Naive thymus-derived CD8-positive, alpha-beta T cell (primary cell): ENCODE measurements around the gene HLA-A. TPM values are rescaled to one million over a fixed set of nuclear protein-coding genes. Genes with fewer than 3 reads are reported as not detected.
"Not testable (repeated sequence)": the region's sequence is repeated elsewhere in the genome, so short reads cannot be mapped to it uniquely, and the experiment has no call there.

Source experiments
- ATAC-seq, 2 donors: fragments of 150-1000 bp; cut with Tn5 transposase in 1 of 2; sonication (Bioruptor Pico), chemical (Tn5 transposase) in 1 of 2; 1 replicate in 1 of 2; 2 replicates in 1 of 2; pipeline ENCODE4 v1.10.0; 2021; ENCODE audit warnings: mild to moderate bottlenecking in 2 of 2, moderate library complexity in 2 of 2
- POLR2A ChIA-PET: fragments of 350-600 bp; sonication (Branson Sonifier 250); formaldehyde crosslinking; loops from one replicate; lab custom pipeline; 2021; ENCODE audit warnings: antibody characterized with exemption; lab: Charles Lee
- DNase-seq, 10 donors: peaks; one replicate each; pipeline versions ENCODE4 v3.0.0 to v3.0.0-alpha.2; 2020 to 2022
- H3K27ac Mint-ChIP-seq, 10 donors: one replicate each; pipeline ENCODE4 v1.8.0; 2020 to 2022; ENCODE audit warnings: mild to moderate bottlenecking in 10 of 10, mixed read lengths in 10 of 10, moderate library complexity in 4 of 10, inconsistent platforms in 1 of 10
- H3K27me3 Mint-ChIP-seq, 5 donors: one replicate each; pipeline ENCODE4 v1.8.0; 2021 to 2022; ENCODE audit warnings: mixed read lengths in 5 of 5
- H3K36me3 Mint-ChIP-seq, 3 donors: one replicate each; pipeline ENCODE4 v1.8.0; 2020 to 2022; ENCODE audit warnings: mixed read lengths in 3 of 3, mild to moderate bottlenecking in 2 of 3, inconsistent platforms in 1 of 3
- H3K4me1 Mint-ChIP-seq, 4 donors: one replicate each; pipeline ENCODE4 v1.8.0; 2021 to 2022; ENCODE audit warnings: mixed read lengths in 4 of 4
- H3K4me3 Mint-ChIP-seq, 10 donors: one replicate each; pipeline ENCODE4 v1.8.0; 2020 to 2022; ENCODE audit warnings: mild to moderate bottlenecking in 10 of 10, mixed read lengths in 10 of 10, moderate library complexity in 6 of 10, inconsistent platforms in 1 of 10
- H3K9me3 Mint-ChIP-seq, 9 donors: one replicate each; pipeline ENCODE4 v1.8.0; 2020 to 2022; ENCODE audit warnings: mixed read lengths in 9 of 9, mild to moderate bottlenecking in 3 of 9, inconsistent platforms in 1 of 9, moderate library complexity in 1 of 9
- polyA plus RNA-seq, 3 donors: library from polyadenylated mRNA; unstranded; fragments of 300-500 nt; fragmentation: Illumina TruSeq; gene quantifications; one replicate each; pipeline ENCODE4 v1.2.3, GENCODE V29; 2021
- total RNA-seq, 8 experiments: library from RNA in 2 of 8; stranded (reverse) in 2 of 8; gene quantifications; one replicate each; pipeline ENCODE4 v1.2.3 and lab custom pipeline; 2021 to 2026

HLA-A gene
- total and polyA plus RNA-seq, 5 experiments from 2014 or later: 2,084 to 4,021 (median 2,115) TPM

- POLR2A ChIA-PET, H3K9me3 Mint-ChIP-seq, ATAC-seq, DNase-seq, H3K36me3 Mint-ChIP-seq, H3K27ac Mint-ChIP-seq, H3K4me3 Mint-ChIP-seq: not testable (repeated sequence)
- Mint-ChIP-seq H3K4me1 (peaks cover 18 to 23% (median 21%) of the 10 kb centered on the region in 4 donors), H3K27me3 (peaks cover 19 to 38% (median 23%) of the 10 kb centered on the region in 5 donors)
These were observed 37.7 kb downstream of the HLA-A start for GRCh38 chr6:29980013-29980412.

GRCh38 chr6:29980511-29980910 lies 38.2 kb downstream of the HLA-A start:
- H3K4me3 Mint-ChIP-seq: no peak overlapping the region
- DNase-seq: no peak
- POLR2A ChIA-PET: no interaction called here
- H3K27ac Mint-ChIP-seq: no peak overlapping the region
- no peaks in the 10 kb centered on the region for H3K36me3 Mint-ChIP-seq
- peaks cover 0 to 2% (median 0%) of the 10 kb centered on the region in 9 donors for H3K9me3 Mint-ChIP-seq
- no peak for ATAC-seq
- peaks cover 13 to 18% (median 16%) of the 10 kb centered on the region in 4 donors for H3K4me1 Mint-ChIP-seq
- H3K27me3 Mint-ChIP-seq: peaks cover 17 to 34% (median 18%) of the 10 kb centered on the region in 5 donors

DNA sequence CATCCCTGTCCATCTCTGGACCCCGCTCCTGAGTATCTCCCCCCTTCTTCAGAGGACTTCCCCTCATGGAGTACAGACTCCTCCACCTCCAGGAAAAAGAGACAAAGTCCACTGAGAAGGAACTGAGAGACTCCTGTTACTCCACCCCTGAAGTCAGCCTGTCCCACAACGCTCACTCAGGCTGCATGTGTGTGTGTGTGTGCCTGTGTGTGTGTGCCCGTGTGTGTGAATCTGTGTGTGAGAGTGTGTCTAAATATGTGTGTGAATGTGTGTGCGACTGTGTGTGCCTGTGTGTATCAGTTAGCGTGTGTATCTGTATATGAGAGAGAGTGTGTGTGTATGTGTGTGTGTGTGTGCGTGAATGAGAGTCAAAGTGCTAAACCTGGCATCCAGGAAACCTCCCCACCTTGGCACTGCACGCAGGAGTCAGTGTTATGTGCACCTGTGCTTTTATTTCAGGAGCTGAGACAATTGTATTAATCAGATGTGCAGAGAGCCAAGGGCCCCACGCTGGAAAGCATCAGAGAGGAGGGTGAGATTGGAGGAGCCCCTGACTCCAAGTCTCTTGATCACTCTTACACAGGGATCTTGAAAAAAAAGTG lies 39.0 kb downstream of the HLA-A start:
- Mint-ChIP-seq H3K9me3 (peaks cover 0 to 1% (median 0%) of the 10 kb centered on the region in 9 donors), H3K27me3 (peaks cover 10 to 26% (median 11%) of the 10 kb centered on the region in 5 donors), H3K4me1 (peaks cover 6 to 10% (median 8%) of the 10 kb centered on the region in 4 donors), H3K27ac (no peak overlapping the region), H3K4me3 (no peak overlapping the region), H3K36me3 (no peaks in the 10 kb centered on the region)
- DNase-seq (no peak), ATAC-seq (no peak)
- POLR2A ChIA-PET: interaction anchor here (0.6 kb wide), 1 partner anchor 50 kb away, joined by 4 read pairs; no protein-coding TSS in a partner anchor

DNA sequence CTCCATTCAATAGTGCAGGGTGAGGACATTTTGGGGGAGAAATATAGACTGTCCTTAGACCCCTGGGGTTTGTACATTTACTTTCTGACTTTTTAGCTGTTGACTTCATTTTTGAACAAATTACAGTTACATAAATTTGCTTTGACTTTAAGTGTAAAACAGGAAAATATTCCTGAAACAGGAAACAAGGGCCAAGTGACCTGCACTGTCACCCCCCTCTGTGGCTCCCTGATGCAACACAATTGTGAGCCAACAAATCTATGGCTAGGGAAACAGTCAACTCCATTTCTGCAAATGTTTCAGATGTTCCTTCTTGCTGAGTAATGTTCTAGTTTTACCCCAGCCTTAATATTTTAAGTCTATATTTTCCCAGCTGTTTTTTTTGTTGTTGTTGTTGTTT lies 39.8 kb downstream of the HLA-A start:
- Mint-ChIP-seq H3K4me3 (no peak overlapping the region), H3K4me1 (peaks cover 2 to 4% (median 3%) of the 10 kb centered on the region in 4 donors), H3K9me3 (no peaks in the 10 kb centered on the region), H3K36me3 (no peaks in the 10 kb centered on the region), H3K27me3 (peaks cover 5 to 21% (median 7%) of the 10 kb centered on the region in 5 donors), H3K27ac (no peak overlapping the region)
- POLR2A ChIA-PET: interaction anchor here (0.6 kb wide), 1 partner anchor 51 kb away, joined by 4 read pairs; no protein-coding TSS in a partner anchor
- DNase-seq (no peak), ATAC-seq (no peak)

- H3K27ac Mint-ChIP-seq: no peak overlapping the region
- POLR2A ChIA-PET: interaction anchor here (0.6 kb wide), 1 partner anchor 1933 kb away, joined by 4 read pairs; no protein-coding TSS in a partner anchor
These were observed 41.9 kb downstream of the HLA-A start for GRCh38 chr6:29984232-29984631.

DNA sequence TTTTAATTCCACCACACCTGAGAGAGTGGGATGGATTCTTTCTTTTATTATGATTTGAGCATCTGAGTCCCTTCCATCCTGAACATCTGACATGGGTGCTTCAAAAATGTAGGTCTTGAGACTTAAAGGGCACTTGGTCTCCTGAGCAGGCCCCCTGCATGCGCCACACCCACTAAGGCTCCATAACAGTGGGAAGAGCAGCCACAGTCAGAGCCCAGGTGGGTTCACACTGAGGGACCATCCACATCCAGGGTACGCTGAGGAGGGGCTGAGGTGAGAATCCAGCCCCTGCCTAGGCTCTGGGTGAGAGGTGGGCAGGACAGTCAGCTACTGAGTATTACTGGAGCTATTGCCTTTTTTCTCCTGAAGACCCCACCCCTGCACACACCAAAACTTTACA lies 42.7 kb downstream of the HLA-A start:
- POLR2A ChIA-PET: no interaction called here

More at GRCh38 chr6:29984232-29984631, 41.9 kb downstream of the HLA-A start:
- Mint-ChIP-seq H3K4me3 (no peak overlapping the region), H3K36me3 (peaks cover 0 to 3% (median 0%) of the 10 kb centered on the region in 3 donors), H3K27me3 (peaks cover 0 to 8% (median 2%) of the 10 kb centered on the region in 5 donors), H3K9me3 (no peaks in the 10 kb centered on the region), H3K4me1 (no peaks in the 10 kb centered on the region)
- no peak for ATAC-seq
- DNase-seq: no peak

DNA sequence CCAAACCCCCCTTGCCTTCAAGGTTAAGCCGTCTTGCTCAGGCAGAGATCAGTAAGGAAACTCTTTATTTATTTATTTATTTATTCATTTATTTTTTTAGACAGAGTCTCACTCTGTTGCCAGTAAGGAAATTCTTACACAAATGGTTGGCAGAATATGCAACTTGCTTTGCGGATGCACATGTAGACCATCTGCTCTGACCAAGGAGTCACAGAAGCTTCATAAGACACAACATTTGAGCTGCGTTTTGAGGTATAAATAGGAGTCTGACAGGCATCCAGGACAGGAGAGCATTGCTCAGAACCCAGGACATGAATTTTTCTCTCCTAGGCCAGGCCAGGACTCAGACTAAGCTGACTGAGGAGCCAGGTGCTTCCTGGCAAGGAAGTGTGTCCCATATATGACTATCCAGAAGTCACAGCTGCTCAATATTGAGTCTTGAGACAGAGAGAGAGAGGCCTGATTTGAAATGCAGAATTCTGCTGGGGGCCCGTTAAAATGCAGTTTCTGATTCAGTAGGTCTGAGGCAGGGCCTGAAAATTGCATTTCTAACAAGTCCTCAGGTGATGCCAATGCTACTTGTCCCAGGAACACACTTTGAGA lies 43.9 kb downstream of the HLA-A start:
- POLR2A ChIA-PET: no interaction called here
- Mint-ChIP-seq H3K27ac (no peak overlapping the region), H3K9me3 (no peaks in the 10 kb centered on the region), H3K4me1 (no peaks in the 10 kb centered on the region), H3K36me3 (peaks cover 0 to 3% (median 0%) of the 10 kb centered on the region in 3 donors), H3K4me3 (no peak overlapping the region), H3K27me3 (peaks cover 0 to 8% (median 5%) of the 10 kb centered on the region in 5 donors)
- no peak for ATAC-seq
- DNase-seq: no peak

More for the DNA sequence above, 42.7 kb downstream of the HLA-A start:
- H3K4me3 Mint-ChIP-seq: no peak overlapping the region
- DNase-seq (no peak), ATAC-seq (no peak)
- H3K36me3 Mint-ChIP-seq: peaks cover 0 to 3% (median 0%) of the 10 kb centered on the region in 3 donors
- H3K9me3 Mint-ChIP-seq: no peaks in the 10 kb centered on the region
- H3K27ac Mint-ChIP-seq: peak overlapping the region in 2 of 10 donors; percentile 12 to 27
- peaks cover 0 to 11% (median 5%) of the 10 kb centered on the region in 5 donors for H3K27me3 Mint-ChIP-seq
- no peaks in the 10 kb centered on the region for H3K4me1 Mint-ChIP-seq

- Mint-ChIP-seq H3K27me3 (peaks cover 0 to 11% (median 2%) of the 10 kb centered on the region in 5 donors), H3K4me1 (no peaks in the 10 kb centered on the region), H3K4me3 (no peak overlapping the region), H3K36me3 (peaks cover 0 to 3% (median 0%) of the 10 kb centered on the region in 3 donors), H3K9me3 (no peaks in the 10 kb centered on the region), H3K27ac (no peak overlapping the region)
- no peak for ATAC-seq
- POLR2A ChIA-PET: no interaction called here
- no peak for DNase-seq
These were observed 46.9 kb downstream of the HLA-A start for GRCh38 chr6:29989211-29989610.

GRCh38 chr6:29990931-29991330 lies 48.6 kb downstream of the HLA-A start:
- H3K36me3 Mint-ChIP-seq: peaks cover 0 to 3% (median 0%) of the 10 kb centered on the region in 3 donors
- no peak overlapping the region for H3K27ac Mint-ChIP-seq
- ATAC-seq (no peak), DNase-seq (no peak)
- no peaks in the 10 kb centered on the region for H3K9me3 Mint-ChIP-seq
- no peak overlapping the region for H3K4me3 Mint-ChIP-seq
- H3K4me1 Mint-ChIP-seq: no peaks in the 10 kb centered on the region
- POLR2A ChIA-PET: interaction anchor here (0.6 kb wide), 1 partner anchor 17 kb away, joined by 3 read pairs; no protein-coding TSS in a partner anchor
- H3K27me3 Mint-ChIP-seq: peaks cover 0 to 11% (median 0%) of the 10 kb centered on the region in 5 donors

- H3K4me3 Mint-ChIP-seq: no peak overlapping the region
- DNase-seq: no peak
- H3K27me3 Mint-ChIP-seq: peaks cover 0 to 16% (median 7%) of the 10 kb centered on the region in 5 donors
- peaks cover 0 to 3% (median 0%) of the 10 kb centered on the region in 3 donors for H3K36me3 Mint-ChIP-seq
- H3K9me3 Mint-ChIP-seq: no peaks in the 10 kb centered on the region
- POLR2A ChIA-PET: no interaction called here
- H3K27ac Mint-ChIP-seq: peak overlapping the region in 1 of 10 donors; percentile 37
- no peak for ATAC-seq
- peaks cover 0 to 4% (median 0%) of the 10 kb centered on the region in 4 donors for H3K4me1 Mint-ChIP-seq
These were observed 50.5 kb downstream of the HLA-A start for GRCh38 chr6:29992807-29993206.

DNA sequence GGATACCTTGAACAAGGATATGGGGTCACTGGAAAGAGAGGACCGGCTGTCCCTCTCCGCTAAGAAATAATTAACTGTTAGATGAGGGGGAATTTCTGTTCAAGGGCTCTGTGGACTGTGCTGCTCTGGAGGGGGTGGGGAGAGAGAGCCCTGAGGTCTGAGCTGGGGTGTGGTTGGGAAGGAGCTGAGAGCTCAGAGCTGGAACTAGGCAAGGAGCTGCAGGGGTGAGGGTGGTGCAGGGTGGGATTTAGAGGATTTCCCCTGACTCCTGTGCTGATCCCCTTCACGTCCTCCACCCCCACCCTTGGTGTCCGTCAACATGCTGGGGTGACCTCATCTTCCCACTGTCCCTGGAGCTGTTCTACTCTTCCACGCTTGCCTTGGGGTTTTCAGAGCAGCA lies 52.5 kb downstream of the HLA-A start:
- ATAC-seq (no peak), DNase-seq (no peak)
- POLR2A ChIA-PET: no interaction called here
- peaks cover 0 to 18% (median 16%) of the 10 kb centered on the region in 5 donors for H3K27me3 Mint-ChIP-seq
- H3K36me3 Mint-ChIP-seq: no peaks in the 10 kb centered on the region
- no peak overlapping the region for H3K27ac Mint-ChIP-seq
- H3K4me3 Mint-ChIP-seq: no peak overlapping the region
- no peaks in the 10 kb centered on the region for H3K9me3 Mint-ChIP-seq
- peaks cover 0 to 6% (median under 1%) of the 10 kb centered on the region in 4 donors for H3K4me1 Mint-ChIP-seq

DNA sequence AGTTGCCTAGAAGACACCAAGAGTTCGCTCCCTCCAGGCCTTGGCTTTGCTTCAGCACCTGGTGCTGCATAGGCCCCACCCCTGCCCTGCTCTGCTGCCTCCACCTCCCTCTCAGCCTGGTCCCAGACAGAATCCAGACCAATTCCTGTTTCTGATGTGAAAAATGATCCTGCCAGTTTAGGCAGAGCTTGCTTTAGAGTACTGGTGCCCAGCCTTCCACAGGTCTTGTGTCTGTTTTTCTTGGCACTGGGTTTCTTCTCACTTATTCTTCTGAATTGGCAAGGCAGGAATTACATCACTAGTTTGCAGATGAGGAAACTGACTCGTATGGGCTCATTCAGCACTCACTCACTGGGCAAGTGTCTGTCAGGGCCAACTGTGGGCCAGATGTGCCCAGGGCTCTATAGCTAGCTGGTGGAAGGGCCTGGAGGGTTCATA lies 53.0 kb downstream of the HLA-A start:
- no peak overlapping the region for H3K4me3 Mint-ChIP-seq
- ATAC-seq: no peak
- H3K27ac Mint-ChIP-seq: no peak overlapping the region
- H3K36me3 Mint-ChIP-seq: no peaks in the 10 kb centered on the region
- H3K9me3 Mint-ChIP-seq: no peaks in the 10 kb centered on the region
- peaks cover 0 to 16% (median 15%) of the 10 kb centered on the region in 5 donors for H3K27me3 Mint-ChIP-seq
- peaks cover 0 to 7% (median 5%) of the 10 kb centered on the region in 4 donors for H3K4me1 Mint-ChIP-seq
- POLR2A ChIA-PET: no interaction called here
- DNase-seq: no peak
